H1 (cell line): ENCODE data around the gene FAM186B. TPM values are rescaled to one million over a fixed set of nuclear protein-coding genes. Genes with fewer than 3 reads are reported as not detected.

Experiments
- polyA plus RNA-seq, 7 experiments: library from polyadenylated mRNA; depleted of rRNA in 3 of 7; stranded (reverse) in 5 of 7; unstranded in 2 of 7; fragments of >200 nt in 5 of 7; fragments of 200-250 nt in 2 of 7; gene quantifications; 1 replicate in 5 of 7; 2 replicates in 1 of 7; 4 replicates in 1 of 7; pipeline versions ENCODE4 v1.2.1 to v1.2.3, GENCODE V29; 2011 to 2013; ENCODE audit warnings: missing spikeins in 2 of 7, mixed read lengths in 2 of 7
- total RNA-seq: library from RNA; stranded (reverse); fragmentation: NEBNext Ultra II Directional; extraction: Animal tissue kit (Norgen Biotek cat#: 25700); gene quantifications from 2 replicates; pipeline ENCODE4 v1.2.1, GENCODE V29; 2021
- TF ChIP-seq, protein P1 (sequence below): fragments of 300-600 bp; sonication (generic); IDR thresholded peaks from 2 replicates; pipeline ENCODE4 v1.7.1; 2012; ENCODE audit warnings: low read length, moderate library complexity, mild to moderate bottlenecking, inconsistent platforms; ENCODE audit not compliant: insufficient replicate concordance
- TF ChIP-seq, protein P2 (sequence below): IDR thresholded peaks from 2 replicates; pipeline ENCODE4 v1.6.1; 2012; ENCODE audit warnings: low read length, inconsistent platforms

Gene FAM186B
- total and polyA plus RNA-seq, 2 of the 8 experiments (the other 6 are each of a cell fraction or from before 2014, with no cell fraction given) = 0.12 to 0.73 TPM

GRCh38 chr12:49643135-49643534, 37.7 kb upstream of the FAM186B start (continued):
- TF ChIP-seq, protein P1, sequence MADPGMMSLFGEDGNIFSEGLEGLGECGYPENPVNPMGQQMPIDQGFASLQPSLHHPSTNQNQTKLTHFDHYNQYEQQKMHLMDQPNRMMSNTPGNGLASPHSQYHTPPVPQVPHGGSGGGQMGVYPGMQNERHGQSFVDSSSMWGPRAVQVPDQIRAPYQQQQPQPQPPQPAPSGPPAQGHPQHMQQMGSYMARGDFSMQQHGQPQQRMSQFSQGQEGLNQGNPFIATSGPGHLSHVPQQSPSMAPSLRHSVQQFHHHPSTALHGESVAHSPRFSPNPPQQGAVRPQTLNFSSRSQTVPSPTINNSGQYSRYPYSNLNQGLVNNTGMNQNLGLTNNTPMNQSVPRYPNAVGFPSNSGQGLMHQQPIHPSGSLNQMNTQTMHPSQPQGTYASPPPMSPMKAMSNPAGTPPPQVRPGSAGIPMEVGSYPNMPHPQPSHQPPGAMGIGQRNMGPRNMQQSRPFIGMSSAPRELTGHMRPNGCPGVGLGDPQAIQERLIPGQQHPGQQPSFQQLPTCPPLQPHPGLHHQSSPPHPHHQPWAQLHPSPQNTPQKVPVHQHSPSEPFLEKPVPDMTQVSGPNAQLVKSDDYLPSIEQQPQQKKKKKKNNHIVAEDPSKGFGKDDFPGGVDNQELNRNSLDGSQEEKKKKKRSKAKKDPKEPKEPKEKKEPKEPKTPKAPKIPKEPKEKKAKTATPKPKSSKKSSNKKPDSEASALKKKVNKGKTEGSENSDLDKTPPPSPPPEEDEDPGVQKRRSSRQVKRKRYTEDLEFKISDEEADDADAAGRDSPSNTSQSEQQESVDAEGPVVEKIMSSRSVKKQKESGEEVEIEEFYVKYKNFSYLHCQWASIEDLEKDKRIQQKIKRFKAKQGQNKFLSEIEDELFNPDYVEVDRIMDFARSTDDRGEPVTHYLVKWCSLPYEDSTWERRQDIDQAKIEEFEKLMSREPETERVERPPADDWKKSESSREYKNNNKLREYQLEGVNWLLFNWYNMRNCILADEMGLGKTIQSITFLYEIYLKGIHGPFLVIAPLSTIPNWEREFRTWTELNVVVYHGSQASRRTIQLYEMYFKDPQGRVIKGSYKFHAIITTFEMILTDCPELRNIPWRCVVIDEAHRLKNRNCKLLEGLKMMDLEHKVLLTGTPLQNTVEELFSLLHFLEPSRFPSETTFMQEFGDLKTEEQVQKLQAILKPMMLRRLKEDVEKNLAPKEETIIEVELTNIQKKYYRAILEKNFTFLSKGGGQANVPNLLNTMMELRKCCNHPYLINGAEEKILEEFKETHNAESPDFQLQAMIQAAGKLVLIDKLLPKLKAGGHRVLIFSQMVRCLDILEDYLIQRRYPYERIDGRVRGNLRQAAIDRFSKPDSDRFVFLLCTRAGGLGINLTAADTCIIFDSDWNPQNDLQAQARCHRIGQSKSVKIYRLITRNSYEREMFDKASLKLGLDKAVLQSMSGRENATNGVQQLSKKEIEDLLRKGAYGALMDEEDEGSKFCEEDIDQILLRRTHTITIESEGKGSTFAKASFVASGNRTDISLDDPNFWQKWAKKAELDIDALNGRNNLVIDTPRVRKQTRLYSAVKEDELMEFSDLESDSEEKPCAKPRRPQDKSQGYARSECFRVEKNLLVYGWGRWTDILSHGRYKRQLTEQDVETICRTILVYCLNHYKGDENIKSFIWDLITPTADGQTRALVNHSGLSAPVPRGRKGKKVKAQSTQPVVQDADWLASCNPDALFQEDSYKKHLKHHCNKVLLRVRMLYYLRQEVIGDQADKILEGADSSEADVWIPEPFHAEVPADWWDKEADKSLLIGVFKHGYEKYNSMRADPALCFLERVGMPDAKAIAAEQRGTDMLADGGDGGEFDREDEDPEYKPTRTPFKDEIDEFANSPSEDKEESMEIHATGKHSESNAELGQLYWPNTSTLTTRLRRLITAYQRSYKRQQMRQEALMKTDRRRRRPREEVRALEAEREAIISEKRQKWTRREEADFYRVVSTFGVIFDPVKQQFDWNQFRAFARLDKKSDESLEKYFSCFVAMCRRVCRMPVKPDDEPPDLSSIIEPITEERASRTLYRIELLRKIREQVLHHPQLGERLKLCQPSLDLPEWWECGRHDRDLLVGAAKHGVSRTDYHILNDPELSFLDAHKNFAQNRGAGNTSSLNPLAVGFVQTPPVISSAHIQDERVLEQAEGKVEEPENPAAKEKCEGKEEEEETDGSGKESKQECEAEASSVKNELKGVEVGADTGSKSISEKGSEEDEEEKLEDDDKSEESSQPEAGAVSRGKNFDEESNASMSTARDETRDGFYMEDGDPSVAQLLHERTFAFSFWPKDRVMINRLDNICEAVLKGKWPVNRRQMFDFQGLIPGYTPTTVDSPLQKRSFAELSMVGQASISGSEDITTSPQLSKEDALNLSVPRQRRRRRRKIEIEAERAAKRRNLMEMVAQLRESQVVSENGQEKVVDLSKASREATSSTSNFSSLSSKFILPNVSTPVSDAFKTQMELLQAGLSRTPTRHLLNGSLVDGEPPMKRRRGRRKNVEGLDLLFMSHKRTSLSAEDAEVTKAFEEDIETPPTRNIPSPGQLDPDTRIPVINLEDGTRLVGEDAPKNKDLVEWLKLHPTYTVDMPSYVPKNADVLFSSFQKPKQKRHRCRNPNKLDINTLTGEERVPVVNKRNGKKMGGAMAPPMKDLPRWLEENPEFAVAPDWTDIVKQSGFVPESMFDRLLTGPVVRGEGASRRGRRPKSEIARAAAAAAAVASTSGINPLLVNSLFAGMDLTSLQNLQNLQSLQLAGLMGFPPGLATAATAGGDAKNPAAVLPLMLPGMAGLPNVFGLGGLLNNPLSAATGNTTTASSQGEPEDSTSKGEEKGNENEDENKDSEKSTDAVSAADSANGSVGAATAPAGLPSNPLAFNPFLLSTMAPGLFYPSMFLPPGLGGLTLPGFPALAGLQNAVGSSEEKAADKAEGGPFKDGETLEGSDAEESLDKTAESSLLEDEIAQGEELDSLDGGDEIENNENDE = no peak
- TF ChIP-seq, protein P2, sequence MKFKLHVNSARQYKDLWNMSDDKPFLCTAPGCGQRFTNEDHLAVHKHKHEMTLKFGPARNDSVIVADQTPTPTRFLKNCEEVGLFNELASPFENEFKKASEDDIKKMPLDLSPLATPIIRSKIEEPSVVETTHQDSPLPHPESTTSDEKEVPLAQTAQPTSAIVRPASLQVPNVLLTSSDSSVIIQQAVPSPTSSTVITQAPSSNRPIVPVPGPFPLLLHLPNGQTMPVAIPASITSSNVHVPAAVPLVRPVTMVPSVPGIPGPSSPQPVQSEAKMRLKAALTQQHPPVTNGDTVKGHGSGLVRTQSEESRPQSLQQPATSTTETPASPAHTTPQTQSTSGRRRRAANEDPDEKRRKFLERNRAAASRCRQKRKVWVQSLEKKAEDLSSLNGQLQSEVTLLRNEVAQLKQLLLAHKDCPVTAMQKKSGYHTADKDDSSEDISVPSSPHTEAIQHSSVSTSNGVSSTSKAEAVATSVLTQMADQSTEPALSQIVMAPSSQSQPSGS = no peak
- TF ChIP-seq, all 59 proteins: peak for 0
